ENCODE data around the gene GREM1.

GREM1 gene

GRCh38 chr15:32717426-32718226 lies at the start of gene GREM1:
Gene GREM1, plus strand, starts transcription at chr15:32718004. Its CDS starts 12,687 bp downstream, at chr15:32730691.
- Histone ChIP-seq H3K79me2 (ENCODE audit: insufficient read depth, low read length) (no peaks in the 10 kb centered on the region), H3K4me2 (ENCODE audit: low read depth, low read length, poor library complexity, severe bottlenecking) (no peak within 1 kb of the TSS), H3K9me3 (ENCODE audit: insufficient read depth, low read depth, low read length) (no peaks in the 10 kb centered on the region), H4K20me1 (ENCODE audit: insufficient read depth, low read length, poor library complexity, severe bottlenecking) (no peaks in the 10 kb centered on the region), H3K9me2 (replicated peaks; ENCODE audit: low read depth, low read length) (no peaks in the 10 kb centered on the region), H2AFZ (ENCODE audit: low read length) (no peak within 1 kb of the TSS), H3K4me3 (ENCODE audit: low read length, poor library complexity, severe bottlenecking) (no peak within 1 kb of the TSS), H3K9ac (ENCODE audit: low read depth, low read length, poor library complexity, severe bottlenecking) (no peak within 1 kb of the TSS), H3K27me3 (ENCODE audit: insufficient read depth, low read length, poor library complexity, severe bottlenecking) (no peaks in the 10 kb centered on the region), H3K36me3 (ENCODE audit: insufficient read depth, low read length) (no peaks in the 10 kb centered on the region), H3K4me1 (ENCODE audit: insufficient read depth, low read length, poor library complexity, severe bottlenecking) (peaks cover 15% of the 10 kb centered on the region), H3F3A (ENCODE audit: low read depth) (no peaks in the 10 kb centered on the region)
- TF ChIP-seq CTCF (conservative IDR thresholded peaks at IDR 0.05; ENCODE audit: low read length) (no peak), EZH2phosphoT487 (IDR thresholded peaks at IDR 0.05; ENCODE audit: borderline replicate concordance) (no peak)

GRCh38 chr15:32668942-32669341 lies 48.9 kb upstream of the GREM1 start:
- TF ChIP-seq EZH2phosphoT487 (IDR thresholded peaks at IDR 0.05; ENCODE audit: borderline replicate concordance), result no peak
- TF ChIP-seq CTCF (conservative IDR thresholded peaks at IDR 0.05; ENCODE audit: low read length), result no peak
- Histone ChIP-seq H3K36me3 (ENCODE audit: insufficient read depth, low read length) (no peaks in the 10 kb centered on the region), H2AFZ (ENCODE audit: low read length) (no peak overlapping the region), H3K9me2 (replicated peaks; ENCODE audit: low read depth, low read length) (no peaks in the 10 kb centered on the region), H3K79me2 (ENCODE audit: insufficient read depth, low read length) (no peaks in the 10 kb centered on the region), H3K4me3 (ENCODE audit: low read length, poor library complexity, severe bottlenecking) (no peak overlapping the region), H3K27me3 (ENCODE audit: insufficient read depth, low read length, poor library complexity, severe bottlenecking) (no peaks in the 10 kb centered on the region), H3K9ac (ENCODE audit: low read depth, low read length, poor library complexity, severe bottlenecking) (no peak overlapping the region), H3K9me3 (ENCODE audit: insufficient read depth, low read depth, low read length) (no peaks in the 10 kb centered on the region), H3K4me2 (ENCODE audit: low read depth, low read length, poor library complexity, severe bottlenecking) (no peak overlapping the region), H3F3A (ENCODE audit: low read depth) (no peaks in the 10 kb centered on the region), H4K20me1 (ENCODE audit: insufficient read depth, low read length, poor library complexity, severe bottlenecking) (no peaks in the 10 kb centered on the region), H3K4me1 (ENCODE audit: insufficient read depth, low read length, poor library complexity, severe bottlenecking) (no peaks in the 10 kb centered on the region)

GRCh38 chr15:32669896-32670611 lies 47.8 kb upstream of the GREM1 start:
- H4K20me1 ChIP-seq (ENCODE audit: insufficient read depth, low read length, poor library complexity, severe bottlenecking), result no peaks in the 10 kb centered on the region
- TF ChIP-seq CTCF (conservative IDR thresholded peaks at IDR 0.05; ENCODE audit: low read length), result no peak
- no peak for TF ChIP-seq EZH2phosphoT487 (IDR thresholded peaks at IDR 0.05; ENCODE audit: borderline replicate concordance)
- no peak overlapping the region for H3K9ac ChIP-seq (ENCODE audit: low read depth, low read length, poor library complexity, severe bottlenecking)
- H3K79me2 ChIP-seq (ENCODE audit: insufficient read depth, low read length), result no peaks in the 10 kb centered on the region
- H3K9me2 ChIP-seq (replicated peaks; ENCODE audit: low read depth, low read length), result no peaks in the 10 kb centered on the region
- no peaks in the 10 kb centered on the region for H3F3A ChIP-seq (ENCODE audit: low read depth)
- no peaks in the 10 kb centered on the region for H3K4me1 ChIP-seq (ENCODE audit: insufficient read depth, low read length, poor library complexity, severe bottlenecking)
- H2AFZ ChIP-seq (ENCODE audit: low read length), result no peak overlapping the region
- no peaks in the 10 kb centered on the region for H3K9me3 ChIP-seq (ENCODE audit: insufficient read depth, low read depth, low read length)
- H3K27me3 ChIP-seq (ENCODE audit: insufficient read depth, low read length, poor library complexity, severe bottlenecking), result no peaks in the 10 kb centered on the region
- H3K4me2 ChIP-seq (ENCODE audit: low read depth, low read length, poor library complexity, severe bottlenecking), result no peak overlapping the region
- H3K36me3 ChIP-seq (ENCODE audit: insufficient read depth, low read length), result no peaks in the 10 kb centered on the region
- H3K4me3 ChIP-seq (ENCODE audit: low read length, poor library complexity, severe bottlenecking), result no peak overlapping the region

Measured in Loucy (cell line).